DMS 273 (cell line): ENCODE results near the gene MYCN.

ENCODE experiments used
- DNase-seq: peaks from one replicate; lab custom pipeline; 2025; ENCODE audit not compliant: unreplicated experiment; lab: John Stamatoyannopoulos, UW

The MYCN gene

GRCh38 chr2:15992457-15993231 lies 52.3 kb downstream of the MYCN start:
- no peak for DNase-seq

- DNase-seq, result peak; percentile 93
Measured at GRCh38 chr2:15993232-15993610, 52.9 kb downstream of the MYCN start.

GRCh38 chr2:15993666-15994065 lies 53.3 kb downstream of the MYCN start:
- DNase-seq, result no peak

GRCh38 chr2:15995603-15996002 lies 55.3 kb downstream of the MYCN start:
- no peak for DNase-seq
